Activated T-cell treated with anti-CD3 and anti-CD28 coated beads for 24 hours (primary cell): Measurements from ENCODE around the gene S100A14.

Experiments used
- DNase-seq: peaks from one replicate; pipeline ENCODE4 v3.0.0-alpha.2; 2020; ENCODE audit warnings: low read depth

S100A14 gene

DNA sequence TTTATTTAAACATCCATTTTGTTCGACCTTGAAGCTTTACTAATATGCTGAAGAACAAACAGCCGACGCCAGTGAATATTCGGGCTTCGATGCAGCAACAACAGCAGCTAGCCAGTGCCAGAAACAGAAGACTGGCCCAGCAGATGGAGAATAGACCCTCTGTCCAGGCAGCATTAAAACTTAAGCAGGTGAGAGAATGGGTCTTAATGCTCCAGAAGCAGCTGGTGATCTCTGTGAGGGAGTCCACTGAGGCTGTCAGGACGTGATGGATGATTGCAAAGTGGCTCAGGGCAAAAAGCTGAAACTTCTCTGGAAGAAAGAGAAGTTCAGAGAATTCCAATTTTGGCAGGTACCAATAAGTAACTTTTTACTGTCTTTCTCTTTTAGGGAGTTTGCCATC is 22.1 kb upstream of the S100A14 start:
- no peak for DNase-seq

DNA sequence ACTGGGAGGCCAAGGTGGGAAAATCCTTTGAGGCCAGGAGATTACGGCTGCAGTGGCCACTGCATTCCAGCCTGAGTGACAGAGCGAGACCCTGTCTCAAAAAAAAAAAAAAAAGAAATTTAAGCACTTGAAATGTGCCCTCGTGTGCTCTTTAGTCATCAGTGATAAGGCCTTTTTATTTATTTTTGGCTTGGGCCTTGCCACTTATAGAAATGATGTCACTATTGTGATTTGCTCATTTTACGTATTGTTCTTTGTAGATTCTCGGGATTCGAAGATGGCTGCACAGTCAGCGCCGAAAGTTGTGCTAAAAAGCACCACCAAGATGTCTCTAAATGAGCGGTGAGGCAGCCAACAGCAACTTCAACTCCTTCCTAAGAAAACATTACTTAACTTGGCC is 20.2 kb upstream of the S100A14 start:
- DNase-seq = no peak

- no peak for DNase-seq
Observed at GRCh38 chr1:153635872-153636271, 19.7 kb upstream of the S100A14 start.

GRCh38 chr1:153633754-153634665 is 17.9 kb upstream of the S100A14 start, which contains the start of gene CHTOP:
TSS of gene CHTOP (plus strand) at chr1:153634066. CDS start at chr1:153636589, 2,523 bp downstream.
- peak; percentile 97 for DNase-seq

- no peak for DNase-seq
Observed at GRCh38 chr1:153633161-153633753, 17.1 kb upstream of the S100A14 start.

- no peak for DNase-seq
Observed at GRCh38 chr1:153631047-153632022, 15.2 kb upstream of the S100A14 start.

DNA sequence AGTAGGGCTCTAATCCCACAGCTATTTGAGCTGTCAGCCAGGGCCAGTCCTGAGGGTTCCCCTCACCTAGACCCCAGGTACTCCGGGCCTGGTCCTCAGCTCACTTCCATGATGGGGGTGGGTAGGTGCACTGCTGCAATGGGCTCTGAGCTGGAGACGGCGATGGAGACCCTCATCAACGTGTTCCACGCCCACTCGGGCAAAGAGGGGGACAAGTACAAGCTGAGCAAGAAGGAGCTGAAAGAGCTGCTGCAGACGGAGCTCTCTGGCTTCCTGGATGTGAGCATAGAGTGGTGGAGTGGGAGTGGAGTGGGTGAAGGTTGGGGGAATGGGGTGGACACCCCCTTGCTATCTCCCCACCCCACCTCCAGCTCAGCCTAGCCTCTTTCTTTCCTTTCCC is 14.3 kb upstream of the S100A14 start:
- no peak for DNase-seq

GRCh38 chr1:153629971-153630370 is 13.8 kb upstream of the S100A14 start:
- DNase-seq = no peak

DNA sequence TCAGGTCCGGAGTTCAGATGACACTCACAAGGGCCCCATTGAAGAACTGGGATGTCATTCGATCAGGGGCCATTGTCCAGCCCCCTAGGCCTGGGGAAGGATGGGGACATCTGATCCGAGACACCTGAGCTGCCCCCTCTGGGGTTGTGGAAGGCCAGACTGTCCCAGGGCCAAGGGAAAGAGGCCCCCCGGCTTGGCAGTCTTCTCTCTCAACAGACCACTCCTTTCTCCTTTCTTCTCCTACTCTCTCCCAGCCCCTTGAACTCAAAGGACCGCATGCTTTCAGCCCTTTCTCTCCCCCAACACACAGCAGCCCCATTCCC is 13.2 kb upstream of the S100A14 start:
- no peak for DNase-seq

DNA sequence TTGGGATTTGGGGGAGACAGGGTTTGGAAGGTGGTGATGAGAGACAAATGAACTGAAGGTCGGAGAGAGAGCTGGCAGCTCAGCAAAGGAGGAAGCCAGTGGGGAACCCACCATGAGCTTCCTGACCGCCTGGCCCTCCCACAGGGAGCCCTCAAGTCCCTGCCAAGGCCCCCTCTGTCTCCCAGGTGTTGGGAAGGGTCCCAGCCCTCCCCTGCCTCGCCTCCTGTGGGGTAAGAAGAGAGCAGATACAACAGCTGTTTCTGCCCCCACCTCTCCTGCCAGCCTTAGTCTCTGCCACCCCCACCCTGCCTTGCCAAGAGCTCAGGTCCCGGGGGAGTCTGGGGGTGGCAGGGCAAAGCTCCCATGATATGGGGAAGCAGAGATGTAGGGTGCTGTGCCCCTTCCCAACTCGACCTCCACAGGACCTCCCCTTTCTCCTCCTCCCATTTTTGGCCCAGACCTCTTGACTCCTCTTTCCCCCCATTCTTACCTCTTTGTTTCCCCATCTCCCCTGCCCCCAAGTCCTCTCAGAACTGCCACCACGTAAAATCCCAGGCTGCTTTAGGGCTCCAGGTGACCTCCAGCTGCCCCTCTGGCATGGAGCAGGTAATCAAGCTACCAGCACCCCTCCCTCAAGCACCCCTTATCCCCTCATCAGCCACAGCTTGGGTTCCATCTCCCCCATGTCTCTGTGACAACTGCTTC is 12.7 kb upstream of the S100A14 start:
- no peak for DNase-seq

GRCh38 chr1:153627715-153628626 is 11.8 kb upstream of the S100A14 start, which contains the start of gene S100A1:
TSS of gene S100A1 (plus strand) at chr1:153628434. CDS start at chr1:153630522, 2,088 bp downstream.
- no peak for DNase-seq

DNA sequence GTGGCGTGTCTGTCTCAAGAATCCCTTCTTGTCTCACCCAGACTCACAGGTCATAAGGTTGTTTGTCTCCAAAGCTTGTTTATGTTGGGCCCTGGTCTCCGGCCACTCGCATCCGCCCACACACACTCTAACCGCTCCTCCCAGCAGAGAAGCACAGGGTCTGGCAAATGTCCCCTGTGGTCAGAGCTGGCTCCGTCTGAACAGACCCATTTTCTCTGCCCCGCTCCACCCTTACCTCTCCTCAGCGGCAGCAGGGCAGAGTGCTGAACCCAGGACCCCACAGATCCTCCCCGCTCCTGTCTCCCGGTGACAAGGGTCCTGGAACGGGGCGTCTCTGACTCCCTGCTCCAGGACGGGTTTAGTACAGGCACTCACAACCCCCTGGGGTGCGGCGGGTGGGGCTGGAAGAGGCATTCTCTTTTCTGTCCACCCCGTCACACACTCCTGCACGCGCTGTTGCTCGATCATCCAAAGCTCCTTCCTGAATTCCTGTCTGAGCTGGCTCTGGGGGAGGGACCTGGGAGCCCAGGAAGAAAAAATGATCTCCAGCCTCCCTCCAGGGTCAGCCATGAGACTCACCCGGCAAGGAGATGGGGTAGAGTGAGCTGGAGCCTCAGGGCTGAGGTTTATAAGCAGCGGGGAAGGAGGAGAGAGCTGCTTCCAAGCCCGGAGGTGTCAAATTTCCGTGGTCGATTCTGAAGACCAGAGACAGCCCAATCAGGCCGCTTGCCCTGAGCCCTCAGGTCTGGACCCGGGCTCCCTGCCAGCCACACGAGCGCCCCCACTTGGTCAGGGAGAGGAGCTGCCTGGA is 11.0 kb upstream of the S100A14 start, which contains the start of gene S100A13:
TSS of gene S100A13 (minus strand) at position 602 of the 811 bp plus-strand sequence. CDS start 1,033 bp downstream, outside the sequence.
- DNase-seq = no peak

DNA sequence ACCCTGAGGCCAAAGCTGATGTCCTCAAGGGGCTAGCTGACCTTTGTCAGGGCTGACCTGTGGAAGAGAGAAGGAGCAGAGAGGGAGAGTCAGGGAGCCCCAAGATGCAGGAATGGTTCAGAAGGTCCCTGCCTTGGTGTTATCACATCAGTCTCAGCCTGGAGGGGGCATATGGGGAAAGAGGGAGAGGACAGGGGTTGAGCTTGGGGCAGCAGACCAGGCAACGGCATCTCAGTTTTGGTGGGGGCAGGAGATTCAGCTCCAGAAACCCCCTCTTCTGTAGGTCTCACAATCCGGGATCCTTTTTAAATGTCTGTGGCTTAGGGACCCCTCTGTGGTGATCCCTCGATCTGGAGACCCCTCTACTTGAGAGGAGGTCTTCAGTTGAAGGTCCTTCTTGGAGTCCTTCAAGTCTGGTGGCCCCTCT is 10.4 kb upstream of the S100A14 start:
- DNase-seq = no peak

GRCh38 chr1:153624965-153625611 is 9.0 kb upstream of the S100A14 start:
- DNase-seq = no peak

- DNase-seq = no peak
Observed at GRCh38 chr1:153623101-153623500, 7.0 kb upstream of the S100A14 start.

DNA sequence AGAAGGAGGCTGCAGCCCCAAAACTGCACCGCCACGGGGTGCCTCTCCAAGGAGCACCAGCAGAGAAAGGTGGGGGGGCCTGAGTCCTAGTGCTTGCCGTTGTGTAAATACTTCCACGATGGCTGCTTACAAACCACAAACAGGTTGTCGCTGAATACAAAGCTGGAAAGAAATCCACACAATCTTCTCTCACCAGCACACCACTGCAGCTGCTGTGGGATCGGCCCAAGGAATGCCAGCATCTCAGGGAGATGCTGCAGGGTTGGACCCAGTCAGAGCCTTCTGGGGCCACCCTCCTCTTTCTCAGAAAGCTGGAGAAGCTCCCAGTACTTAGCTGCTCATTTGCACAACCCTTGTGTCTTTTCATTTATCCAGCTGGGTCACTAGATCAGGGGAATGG is 3.0 kb upstream of the S100A14 start:
- no peak for DNase-seq

DNA sequence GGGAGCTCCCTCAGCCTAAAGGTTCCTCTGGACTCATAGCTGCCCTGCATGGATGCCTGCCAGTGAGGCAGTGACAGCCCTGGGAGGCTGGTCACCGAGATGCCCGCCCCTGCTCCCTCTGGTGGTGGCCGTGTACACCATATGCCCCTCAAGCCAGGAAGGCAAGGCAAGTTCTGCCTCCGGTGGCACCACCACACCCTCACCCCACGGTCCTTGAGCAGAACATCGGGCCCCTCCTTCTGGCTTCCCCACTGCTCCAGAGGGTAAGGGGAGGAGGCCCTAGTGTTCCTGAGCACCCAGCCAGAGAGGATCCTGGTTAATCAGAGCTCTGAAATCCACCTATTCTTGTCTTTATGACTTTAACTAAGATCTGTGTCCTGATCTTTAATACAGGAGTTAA is 1.5 kb upstream of the S100A14 start:
- DNase-seq = no peak

DNA sequence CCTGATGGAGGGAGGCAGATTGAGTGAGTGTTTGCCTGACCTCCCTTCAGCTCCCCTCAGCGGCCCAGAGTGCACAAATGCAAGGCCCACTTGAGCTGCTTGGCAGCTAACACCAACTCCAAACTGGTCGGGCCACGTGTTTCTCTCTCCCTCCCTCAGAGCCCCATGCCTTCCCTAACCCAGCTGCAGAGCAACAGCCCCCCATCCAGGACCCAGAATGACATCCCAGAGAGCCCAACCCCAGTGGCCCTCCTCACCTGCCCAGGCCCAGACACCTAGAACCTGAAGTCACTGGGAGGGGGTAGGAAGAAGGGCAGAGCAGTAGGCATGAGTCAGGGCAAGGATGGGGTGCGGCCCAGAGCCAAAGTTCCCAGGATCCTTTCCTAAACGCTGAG is 789 bp upstream of the S100A14 start:
- DNase-seq = no peak

GRCh38 chr1:153615406-153615805 is 719 bp downstream of the S100A14 start:
- no peak for DNase-seq
